GM21528 (cell line): ENCODE results near the gene RGS17.
"Not testable (repeated sequence)": the region's sequence is repeated elsewhere in the genome, so short reads cannot be mapped to it uniquely, and the experiment has no call there.

ENCODE experiments used
- ATAC-seq: cut with Tn5 transposase; IDR thresholded peaks from one replicate; pipeline ENCODE4 v1.9.1; 2021; ENCODE audit warnings: mild to moderate bottlenecking, moderate library complexity; ENCODE audit not compliant: unreplicated experiment, low FRiP score

The RGS17 gene

GRCh38 chr6:153043719-153044118 lies 87.4 kb downstream of the RGS17 start:
- ATAC-seq: no peak

GRCh38 chr6:153038378-153039057 lies 92.6 kb downstream of the RGS17 start:
- no peak for ATAC-seq

GRCh38 chr6:153034139-153034538 lies 96.9 kb downstream of the RGS17 start:
- ATAC-seq: no peak

- no peak for ATAC-seq
These were observed 98.7 kb downstream of the RGS17 start for GRCh38 chr6:153032255-153032882.

- ATAC-seq: no peak
These were observed 99.6 kb downstream of the RGS17 start for GRCh38 chr6:153031335-153031955.

- no peak for ATAC-seq
These were observed 102.1 kb downstream of the RGS17 start for GRCh38 chr6:153028963-153029362.

- ATAC-seq: no peak
These were observed 102.8 kb downstream of the RGS17 start for GRCh38 chr6:153028286-153028685.

GRCh38 chr6:153027480-153027879 lies 103.6 kb downstream of the RGS17 start:
- no peak for ATAC-seq

- ATAC-seq: no peak
These were observed 106.4 kb downstream of the RGS17 start for GRCh38 chr6:153024709-153025017.

GRCh38 chr6:153023977-153024708 lies 106.9 kb downstream of the RGS17 start:
- peak; percentile 99 for ATAC-seq

- no peak for ATAC-seq
These were observed 112.7 kb downstream of the RGS17 start for GRCh38 chr6:153018355-153018754.

- no peak for ATAC-seq
These were observed 114.2 kb downstream of the RGS17 start for GRCh38 chr6:153016846-153017245.

- ATAC-seq: no peak
These were observed 115.9 kb downstream of the RGS17 start for GRCh38 chr6:153015094-153015640.

GRCh38 chr6:153013438-153013837 lies 117.6 kb downstream of the RGS17 start:
- no peak for ATAC-seq

- ATAC-seq: no peak
These were observed 118.2 kb downstream of the RGS17 start for GRCh38 chr6:153012856-153013255.

GRCh38 chr6:153003366-153003690 lies 127.8 kb downstream of the RGS17 start:
- ATAC-seq: peak; percentile 4

- ATAC-seq: peak; percentile 97
These were observed 128.3 kb downstream of the RGS17 start, which contains the start of gene MTRF1L for GRCh38 chr6:153002613-153003365. Gene MTRF1L, minus strand, starts transcription at chr6:153002709. Its CDS starts 24 bp downstream, at chr6:153002685.

- ATAC-seq: peak; percentile 33
These were observed 129.1 kb downstream of the RGS17 start for GRCh38 chr6:153001767-153002612.

- not testable (repeated sequence) for ATAC-seq
These were observed 130.3 kb downstream of the RGS17 start for GRCh38 chr6:153000790-153001189.
